Naive thymus-derived CD4-positive, alpha-beta T cell (primary cell): Measurements from ENCODE around the gene CPLANE2. TPM values are rescaled to one million over a fixed set of nuclear protein-coding genes. Genes with fewer than 3 reads are reported as not detected.

Source experiments
- ATAC-seq: fragments of 150-1000 bp; cut with Tn5 transposase; 2 replicates; pipeline ENCODE4 v1.10.0; 2021; ENCODE audit warnings: mild to moderate bottlenecking, moderate library complexity
- CTCF ChIA-PET: fragments of 350-600 bp; sonication (Branson Sonifier 250); formaldehyde crosslinking; loops from one replicate; lab custom pipeline; 2021; ENCODE audit warnings: antibody characterized with exemption; lab: Charles Lee
- POLR2A ChIA-PET: fragments of 350-600 bp; sonication (Branson Sonifier 250); formaldehyde crosslinking; loops from one replicate; lab custom pipeline; 2021; ENCODE audit warnings: antibody characterized with exemption, inconsistent platforms; lab: Charles Lee
- DNase-seq, 9 donors: peaks; one replicate each; pipeline versions ENCODE4 v3.0.0 to v3.0.0-alpha.2; 2020 to 2022; ENCODE audit warnings: mixed read lengths in 1 of 9
- H3K27ac ChIP-seq: one replicate; pipeline ENCODE4 v1.7.0; 2013; ENCODE audit warnings: mild to moderate bottlenecking, low read depth, low read length, moderate library complexity
- H3K27me3 ChIP-seq, 2 donors: one replicate each; pipeline ENCODE4 v1.7.0; 2013; ENCODE audit warnings: low read length in 2 of 2, mild to moderate bottlenecking in 2 of 2, moderate library complexity in 2 of 2; ENCODE audit not compliant: control insufficient read depth in 2 of 2, insufficient read depth in 2 of 2
- H3K36me3 ChIP-seq, 3 experiments: 1 replicate in 2 of 3; 2 replicates in 1 of 3; pipeline ENCODE4 v1.7.0; 2013; ENCODE audit warnings: low read length in 3 of 3, mild to moderate bottlenecking in 3 of 3, moderate library complexity in 1 of 3; ENCODE audit not compliant: insufficient read depth in 3 of 3, control insufficient read depth in 2 of 3
- H3K4me1 ChIP-seq, 2 donors: one replicate each; pipeline ENCODE4 v1.7.0; 2013; ENCODE audit warnings: low read length in 2 of 2, mild to moderate bottlenecking in 2 of 2, moderate library complexity in 1 of 2; ENCODE audit not compliant: control insufficient read depth in 2 of 2, insufficient read depth in 2 of 2
- H3K4me3 ChIP-seq: 2 replicates; pipeline ENCODE4 v1.7.0; 2013; ENCODE audit warnings: mild to moderate bottlenecking, low read length
- H3K9me3 ChIP-seq, 3 experiments: 1 replicate in 2 of 3; 2 replicates in 1 of 3; pipeline ENCODE4 v1.7.0; 2013; ENCODE audit warnings: low read length in 3 of 3; ENCODE audit not compliant: control insufficient read depth in 2 of 3
- H3K27ac Mint-ChIP-seq, 9 donors: one replicate each; pipeline ENCODE4 v1.8.0; 2020 to 2022; ENCODE audit warnings: mixed read lengths in 9 of 9, mild to moderate bottlenecking in 8 of 9, moderate library complexity in 5 of 9, inconsistent platforms in 2 of 9
- H3K27me3 Mint-ChIP-seq, 5 donors: one replicate each; pipeline ENCODE4 v1.8.0; 2021 to 2022; ENCODE audit warnings: mixed read lengths in 5 of 5, mild to moderate bottlenecking in 1 of 5
- H3K36me3 Mint-ChIP-seq, 5 donors: one replicate each; pipeline ENCODE4 v1.8.0; 2020 to 2022; ENCODE audit warnings: mixed read lengths in 5 of 5, mild to moderate bottlenecking in 3 of 5, inconsistent platforms in 1 of 5
- H3K4me1 Mint-ChIP-seq, 7 donors: one replicate each; pipeline ENCODE4 v1.8.0; 2020 to 2022; ENCODE audit warnings: mixed read lengths in 7 of 7, mild to moderate bottlenecking in 3 of 7, inconsistent platforms in 1 of 7
- H3K4me3 Mint-ChIP-seq, 10 donors: one replicate each; pipeline ENCODE4 v1.8.0; 2020 to 2022; ENCODE audit warnings: mild to moderate bottlenecking in 10 of 10, mixed read lengths in 10 of 10, moderate library complexity in 6 of 10, inconsistent platforms in 2 of 10
- H3K9me3 Mint-ChIP-seq, 11 donors: one replicate each; pipeline ENCODE4 v1.8.0; 2020 to 2022; ENCODE audit warnings: mixed read lengths in 11 of 11, mild to moderate bottlenecking in 4 of 11, inconsistent platforms in 1 of 11, moderate library complexity in 1 of 11
- intact Hi-C, 2 donors: fragments of 100-400 bp; cut with micrococcal nuclease; formaldehyde crosslinking; loops; one replicate each; pipeline ENCODE4 v1.15.1; 2023
- polyA plus RNA-seq, 2 donors: library from polyadenylated mRNA; unstranded; fragments of 300-500 nt; fragmentation: Illumina TruSeq; gene quantifications; one replicate each; pipeline ENCODE4 v1.2.3, GENCODE V29; 2021
- total RNA-seq, 6 experiments: library from RNA in 5 of 6; stranded (reverse) in 5 of 6; gene quantifications; 1 replicate in 5 of 6; 2 replicates in 1 of 6; pipeline ENCODE4 v1.2.3 and lab custom pipeline; 2021 to 2026

CPLANE2 gene
- total and polyA plus RNA-seq, 7 experiments from 2014 or later, result 3.0 to 11.4 (median 7.6) TPM

DNA sequence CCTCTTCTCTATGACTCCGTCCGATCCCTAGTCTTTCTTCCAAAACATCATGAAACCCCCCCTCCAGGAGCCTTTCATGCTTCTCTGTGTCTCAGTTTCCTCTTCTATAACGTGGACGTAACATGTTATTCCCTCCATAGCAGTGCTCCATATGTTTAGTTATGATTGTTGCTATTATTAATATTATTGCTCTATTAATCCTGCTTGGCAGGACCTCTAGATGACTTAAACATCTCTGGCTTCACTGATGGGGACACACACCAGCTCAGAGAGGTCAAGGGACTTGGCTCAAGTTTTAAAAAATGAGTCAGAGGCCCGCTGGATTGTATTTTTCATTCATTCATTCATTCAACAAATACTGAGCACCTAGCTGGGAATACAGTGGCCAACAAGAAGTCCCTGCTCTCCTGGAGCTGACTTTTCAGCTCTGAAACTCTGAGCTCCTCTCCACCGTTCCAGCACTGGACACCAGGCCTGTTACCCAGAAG lies 404 bp upstream of the CPLANE2 start:
- Histone ChIP-seq H3K9me3 (no peaks in the 10 kb centered on the region), H3K4me1 (peaks cover 15 to 19% of the 10 kb centered on the region in 2 donors), H3K27me3 (no peaks in the 10 kb centered on the region), H3K36me3 (peaks cover 0 to 7% (median 0%) of the 10 kb centered on the region in 3 experiments), H3K27ac (peak overlapping the region; percentile 78), H3K4me3 (peak overlapping the region; percentile 94)
- no peak for DNase-seq
- Mint-ChIP-seq H3K4me3 (peak overlapping the region; percentile 85 to 95 (median 92)), H3K4me1 (peaks cover 0 to 28% (median 23%) of the 10 kb centered on the region in 7 donors), H3K9me3 (peaks cover 0 to 2% (median 0%) of the 10 kb centered on the region in 11 donors), H3K27ac (peak overlapping the region; percentile 91 to 97 (median 95)), H3K27me3 (no peaks in the 10 kb centered on the region), H3K36me3 (peaks cover 0 to 10% (median 0%) of the 10 kb centered on the region in 5 donors)
- CTCF ChIA-PET, result interaction anchor here (0.6 to 1.0 kb wide), 3 partner anchors 51 to 209 kb away, joined by 3 to 4 read pairs (median 3); no protein-coding TSS in a partner anchor
- intact Hi-C loops, result loop anchor here (1.0 to 5.0 kb wide), 7 partner anchors 20 to 711 kb away; partner anchors contain the start of genes SZRD1 (in 2 of the 2), DNAJC16 (in 1 of the 2), FBXO42 (in 1 of the 2) and NECAP2 (in 1 of the 2)
- POLR2A ChIA-PET, result interaction anchor here (0.5 to 1.9 kb wide), 8 partner anchors 11 to 167 kb away, joined by 3 to 7 read pairs (median 3); partner anchors contain the start of gene FBXO42
- no peak for ATAC-seq

GRCh38 chr1:16235944-16236510 lies 956 bp downstream of the CPLANE2 start:
- H3K4me1 ChIP-seq, result peaks cover 15 to 19% of the 10 kb centered on the region in 2 donors
- ChIA-PET POLR2A (interaction anchor here (0.6 to 1.9 kb wide), 3 partner anchors 19 to 30 kb away, joined by 3 to 7 read pairs (median 7); no protein-coding TSS in a partner anchor), CTCF (interaction anchor here (0.6 to 1.0 kb wide), 4 partner anchors 8 to 612 kb away, joined by 3 to 4 read pairs (median 4); no protein-coding TSS in a partner anchor)
- Mint-ChIP-seq H3K27me3 (no peaks in the 10 kb centered on the region), H3K4me1 (peaks cover 0 to 28% (median 23%) of the 10 kb centered on the region in 7 donors), H3K36me3 (peaks cover 0 to 12% (median 0%) of the 10 kb centered on the region in 5 donors), H3K4me3 (peak overlapping the region; percentile 85 to 95 (median 92)), H3K9me3 (peaks cover 0 to 2% (median 0%) of the 10 kb centered on the region in 11 donors), H3K27ac (peak overlapping the region; percentile 91 to 97 (median 95))
- intact Hi-C loops, result loop anchor here (1.0 to 5.0 kb wide), 6 partner anchors 8 to 709 kb away; partner anchors contain the start of genes DNAJC16 (in 1 of the 2), FBXO42 (in 1 of the 2) and NECAP2 (in 1 of the 2)
- peak overlapping the region; percentile 94 for H3K4me3 ChIP-seq
- DNase-seq (peak in 7 of 9 donors; percentile 59 to 72 (median 63)), ATAC-seq (peak; percentile 84)
- H3K27ac ChIP-seq, result peak overlapping the region; percentile 78
- no peaks in the 10 kb centered on the region for H3K27me3 ChIP-seq
- H3K9me3 ChIP-seq, result no peaks in the 10 kb centered on the region
- H3K36me3 ChIP-seq, result peaks cover 0 to 14% (median 0%) of the 10 kb centered on the region in 3 experiments

GRCh38 chr1:16235347-16235746 lies 1.6 kb downstream of the CPLANE2 start:
- Mint-ChIP-seq H3K9me3 (peaks cover 0 to 2% (median 0%) of the 10 kb centered on the region in 11 donors), H3K27ac (peak overlapping the region in 2 of 9 donors; percentile 23 to 28), H3K4me3 (peak overlapping the region in 3 of 10 donors; percentile 38 to 57 (median 55)), H3K4me1 (peaks cover 0 to 27% (median 23%) of the 10 kb centered on the region in 7 donors), H3K27me3 (no peaks in the 10 kb centered on the region), H3K36me3 (peaks cover 0 to 13% (median 0%) of the 10 kb centered on the region in 5 donors)
- H3K9me3 ChIP-seq, result no peaks in the 10 kb centered on the region
- H3K27me3 ChIP-seq, result no peaks in the 10 kb centered on the region
- no peak overlapping the region for H3K4me3 ChIP-seq
- H3K36me3 ChIP-seq, result peaks cover 0 to 15% (median 0%) of the 10 kb centered on the region in 3 experiments
- ChIA-PET CTCF (interaction anchor here (0.6 to 1.0 kb wide), 3 partner anchors 9 to 264 kb away, joined by 3 to 9 read pairs (median 4); no protein-coding TSS in a partner anchor), POLR2A (interaction anchor here (0.6 kb wide), 1 partner anchor 19 kb away, joined by 3 read pairs; no protein-coding TSS in a partner anchor)
- no peak overlapping the region for H3K27ac ChIP-seq
- ATAC-seq (no peak), DNase-seq (no peak)
- intact Hi-C loops, result loop anchor here in 1 of 2 donors (5.0 kb wide), 2 partner anchors 117 to 262 kb away; partner anchors contain the start of gene FBXO42
- H3K4me1 ChIP-seq, result peaks cover 15 to 19% of the 10 kb centered on the region in 2 donors

DNA sequence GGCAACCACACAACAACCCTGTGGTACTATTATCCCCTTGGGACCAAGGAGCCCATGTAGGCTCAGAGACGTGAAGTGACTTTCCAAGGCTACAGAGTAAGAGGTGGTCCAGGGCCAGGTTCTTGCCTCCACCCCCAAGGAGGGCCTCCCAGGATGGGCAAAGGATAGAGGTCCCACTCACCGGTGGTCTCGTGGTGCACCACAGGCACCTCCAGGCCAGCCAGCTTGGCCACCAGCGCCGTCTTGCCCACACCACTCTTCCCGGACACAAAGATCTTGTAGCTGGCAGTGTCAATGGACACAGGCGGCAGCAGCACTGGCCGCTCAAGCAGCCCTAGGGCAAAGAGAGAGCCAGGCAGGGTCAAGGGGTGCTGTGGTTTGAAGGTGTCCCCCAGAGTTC lies 3.6 kb downstream of the CPLANE2 start:
- Mint-ChIP-seq H3K4me1 (peaks cover 0 to 27% (median 17%) of the 10 kb centered on the region in 7 donors), H3K27me3 (peaks cover 0 to 12% (median 6%) of the 10 kb centered on the region in 5 donors), H3K27ac (no peak overlapping the region), H3K36me3 (peaks cover 0 to 18% (median 0%) of the 10 kb centered on the region in 5 donors), H3K9me3 (peaks cover 0 to 2% (median 0%) of the 10 kb centered on the region in 11 donors), H3K4me3 (no peak overlapping the region)
- Histone ChIP-seq H3K4me3 (no peak overlapping the region), H3K36me3 (peaks cover 0 to 17% (median 0%) of the 10 kb centered on the region in 3 experiments), H3K9me3 (no peaks in the 10 kb centered on the region), H3K27ac (no peak overlapping the region), H3K4me1 (peaks cover 15 to 19% of the 10 kb centered on the region in 2 donors), H3K27me3 (peaks cover 0 to under 1% of the 10 kb centered on the region in 2 donors)
- ATAC-seq (no peak), DNase-seq (no peak)
- intact Hi-C loops, result no loop called here
- CTCF ChIA-PET, result no interaction called here
- POLR2A ChIA-PET, result no interaction called here

DNA sequence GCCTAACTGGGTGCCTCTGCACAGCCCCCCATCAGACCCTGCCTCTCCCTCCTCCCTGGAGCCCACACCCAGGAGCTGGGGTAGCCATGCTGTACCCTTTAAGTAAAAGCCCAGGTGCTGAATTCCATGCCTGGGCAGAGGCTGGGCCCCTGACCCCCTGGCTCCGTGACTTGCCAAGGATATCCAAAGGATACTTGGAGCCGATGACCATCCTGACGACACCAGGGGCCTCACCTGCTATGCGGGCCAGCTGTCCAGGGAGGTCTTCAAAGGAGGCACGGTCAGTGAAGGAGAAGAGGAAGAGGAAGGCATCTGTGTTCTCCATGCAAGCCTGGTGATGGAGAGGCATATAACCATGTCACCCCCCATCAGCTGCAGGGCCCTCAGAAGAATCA lies 4.7 kb downstream of the CPLANE2 start:
- Histone ChIP-seq H3K27me3 (peaks cover 0 to 9% of the 10 kb centered on the region in 2 donors), H3K9me3 (peaks cover 0 to 3% (median 0%) of the 10 kb centered on the region in 3 experiments), H3K36me3 (peaks cover 0 to 17% (median 0%) of the 10 kb centered on the region in 3 experiments), H3K4me1 (peaks cover 11 to 19% of the 10 kb centered on the region in 2 donors), H3K4me3 (no peak overlapping the region), H3K27ac (no peak overlapping the region)
- Mint-ChIP-seq H3K4me3 (no peak overlapping the region), H3K9me3 (peaks cover 0 to 7% (median 0%) of the 10 kb centered on the region in 11 donors), H3K4me1 (peaks cover 0 to 32% (median 19%) of the 10 kb centered on the region in 7 donors), H3K27me3 (peaks cover 7 to 23% (median 18%) of the 10 kb centered on the region in 5 donors), H3K27ac (no peak overlapping the region), H3K36me3 (peaks cover 0 to 18% (median 2%) of the 10 kb centered on the region in 5 donors)
- POLR2A ChIA-PET, result interaction anchor here (0.7 to 1.2 kb wide), 2 partner anchors 15 to 26 kb away, joined by 3 read pairs; no protein-coding TSS in a partner anchor
- intact Hi-C loops, result no loop called here
- DNase-seq (no peak), ATAC-seq (no peak)
- CTCF ChIA-PET, result no interaction called here
